SIG-M5 treated with dmso at 0.1 percent for 504 hours (cell line): ENCODE measurements around the gene ZNF468.
"Not testable (repeated sequence)": the region's sequence is repeated elsewhere in the genome, so short reads cannot be mapped to it uniquely, and the experiment has no call there.

Experiments used
- DNase-seq: peaks from one replicate; lab custom pipeline; 2025; ENCODE audit not compliant: unreplicated experiment; lab: John Stamatoyannopoulos, UW

ZNF468 gene

GRCh38 chr19:52829866-52830265, 27.6 kb downstream of the ZNF468 start:
- not testable (repeated sequence) for DNase-seq

GRCh38 chr19:52825765-52826164, 31.7 kb downstream of the ZNF468 start:
- no peak for DNase-seq

- no peak for DNase-seq
These were observed 33.7 kb downstream of the ZNF468 start for GRCh38 chr19:52823676-52824075.

GRCh38 chr19:52821204-52821960, 36.0 kb downstream of the ZNF468 start, which contains the start of gene ZNF28:
Gene ZNF28 (minus strand): TSS chr19:52821633. CDS start chr19:52817958, 3,675 bp downstream.
- not testable (repeated sequence) for DNase-seq

- not testable (repeated sequence) for DNase-seq
These were observed 36.8 kb downstream of the ZNF468 start for GRCh38 chr19:52820472-52821203.

DNA sequence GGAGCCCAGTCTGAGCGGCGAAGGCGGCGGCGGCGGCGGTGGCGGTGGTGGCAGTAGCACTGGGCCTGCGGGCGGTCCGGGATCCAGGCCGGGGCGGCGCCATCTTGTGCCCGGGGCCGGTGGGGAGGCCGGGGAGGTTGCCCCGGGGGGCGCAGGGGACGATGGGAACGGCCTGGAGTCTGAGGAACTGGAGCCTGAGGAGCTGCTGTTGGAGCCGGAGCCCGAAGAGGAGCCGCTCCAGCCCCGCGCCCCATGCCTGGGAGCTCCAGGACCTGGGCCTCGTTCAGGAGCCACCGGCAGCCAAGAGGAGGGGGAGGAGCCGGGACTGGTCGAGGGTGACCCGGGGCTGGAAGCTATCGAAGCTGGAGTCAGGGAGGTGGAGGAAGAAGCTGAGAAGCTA, 47.6 kb downstream of the ZNF468 start:
- no peak for DNase-seq

DNA sequence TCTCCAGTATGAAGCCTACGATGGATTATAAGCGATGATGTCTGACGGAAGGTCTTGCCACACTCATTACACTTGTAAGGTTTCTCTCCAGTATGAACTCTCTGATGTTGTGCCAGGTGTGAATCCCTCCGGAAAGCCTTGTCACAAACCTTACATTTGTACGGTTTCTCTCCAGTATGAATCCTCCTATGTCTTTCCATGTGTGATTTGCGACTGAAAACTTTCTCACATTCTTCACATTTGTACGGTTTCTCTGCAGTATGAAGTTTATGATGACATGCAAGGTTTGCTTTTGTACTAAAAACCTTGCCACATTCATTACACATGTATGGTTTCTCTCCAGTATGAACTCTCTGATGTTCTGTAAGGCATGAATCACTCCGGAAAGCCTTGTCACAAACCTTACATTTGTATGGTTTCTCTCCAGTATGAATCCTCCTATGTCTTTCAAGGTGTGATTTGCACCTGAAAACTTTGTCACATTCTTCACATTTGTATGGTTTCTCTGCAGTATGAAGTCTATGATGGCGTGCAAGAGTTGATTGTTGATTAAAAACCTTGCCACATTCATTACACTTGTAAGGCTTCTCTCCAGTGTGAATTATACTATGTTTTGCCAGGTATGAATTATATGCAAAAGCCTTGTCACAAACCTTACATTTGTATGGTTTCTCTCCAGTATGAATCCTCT, 57.3 kb downstream of the ZNF468 start:
- DNase-seq = not testable (repeated sequence)

GRCh38 chr19:52789440-52789839, 68.0 kb downstream of the ZNF468 start:
- no peak for DNase-seq
